GF-D8 (cell line): ENCODE data around the gene TOMM40L.
"Not testable (repeated sequence)": the region's sequence is repeated elsewhere in the genome, so short reads cannot be mapped to it uniquely, and the experiment has no call there.

Experiments used
- DNase-seq: peaks from one replicate; lab custom pipeline; 2025; lab: John Stamatoyannopoulos, UW

TOMM40L gene

DNA sequence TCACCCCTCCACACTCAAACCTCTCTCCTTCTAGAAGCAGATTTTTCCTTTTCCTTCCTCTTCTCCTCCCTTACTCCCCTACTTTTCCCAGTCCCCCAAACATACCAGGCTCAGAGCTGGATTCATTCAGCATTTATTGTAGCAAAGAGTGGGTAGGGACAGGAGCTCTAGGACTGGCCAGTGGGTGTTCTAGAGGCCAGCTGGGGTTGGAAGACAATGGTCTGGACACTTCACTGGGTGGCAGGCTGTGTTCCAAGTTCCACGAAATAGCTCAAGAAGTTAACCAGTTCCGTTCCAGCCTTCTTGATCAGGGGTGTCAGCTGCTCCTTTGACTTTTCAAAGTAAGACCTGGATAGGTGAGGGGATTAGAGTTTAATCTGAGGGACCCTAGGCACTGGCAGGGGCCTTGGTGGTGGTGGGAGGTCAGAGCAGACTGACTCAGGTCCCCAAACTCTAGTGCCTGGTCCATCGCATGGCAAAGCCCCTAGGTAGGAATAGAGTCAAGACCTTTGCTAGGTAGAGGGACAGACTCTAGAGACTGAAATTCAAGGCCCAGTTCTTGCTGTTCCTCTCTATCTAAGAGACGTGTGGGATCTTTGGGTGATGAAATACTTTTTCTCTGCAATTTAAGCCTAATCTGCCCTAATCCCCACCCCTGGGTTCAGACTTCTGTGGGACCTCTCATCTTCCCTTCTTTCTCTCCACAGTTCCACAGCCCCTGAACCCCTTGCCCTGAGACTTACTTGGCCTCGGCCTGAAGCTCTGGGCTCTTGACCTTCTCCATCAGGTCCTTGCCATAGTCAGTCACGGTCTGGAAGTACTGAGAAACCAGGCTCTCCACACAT, 3.5 kb upstream of the TOMM40L start:
- no peak for DNase-seq

GRCh38 chr1:161223805-161224694, 1.8 kb upstream of the TOMM40L start:
- no peak for DNase-seq

- not testable (repeated sequence) for DNase-seq
Measured at GRCh38 chr1:161224695-161225087, 1.2 kb upstream of the TOMM40L start.

DNA sequence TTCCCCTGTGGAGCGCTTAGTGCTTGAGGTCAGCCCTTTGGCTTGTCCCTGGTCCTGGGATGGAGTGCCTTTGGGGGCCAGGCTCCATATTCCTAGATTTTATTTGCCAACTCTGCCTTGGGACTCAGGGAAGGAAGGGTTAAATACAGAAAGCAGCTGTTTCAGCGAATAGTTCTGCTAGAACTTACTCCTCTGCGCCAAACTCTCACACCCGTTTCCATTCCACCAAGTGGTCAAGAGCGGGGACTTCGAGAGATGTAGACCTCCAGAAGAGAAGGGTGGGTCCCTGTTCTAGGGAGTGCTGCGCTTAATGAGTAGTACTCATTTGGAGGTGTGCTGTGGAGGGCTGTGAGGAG, 704 bp upstream of the TOMM40L start:
- no peak for DNase-seq

DNA sequence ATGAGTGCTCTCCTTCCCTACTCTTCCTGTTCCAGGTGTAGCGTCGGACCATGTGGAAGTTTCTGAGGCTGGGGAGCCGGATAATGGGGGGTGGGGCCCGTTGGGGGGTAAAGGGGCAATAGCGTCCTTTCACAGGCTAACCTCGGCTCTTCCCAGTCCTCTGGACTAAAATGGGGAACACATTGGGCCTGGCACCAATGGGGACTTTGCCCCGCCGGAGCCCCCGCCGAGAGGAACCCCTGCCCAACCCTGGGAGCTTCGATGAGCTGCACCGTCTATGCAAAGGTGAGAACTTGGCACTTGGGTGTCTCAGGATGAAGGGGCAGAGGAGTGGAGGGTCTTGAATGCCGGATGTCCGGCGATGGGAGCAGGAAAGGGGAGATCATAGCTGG, 456 bp downstream of the TOMM40L start:
- DNase-seq: no peak

DNA sequence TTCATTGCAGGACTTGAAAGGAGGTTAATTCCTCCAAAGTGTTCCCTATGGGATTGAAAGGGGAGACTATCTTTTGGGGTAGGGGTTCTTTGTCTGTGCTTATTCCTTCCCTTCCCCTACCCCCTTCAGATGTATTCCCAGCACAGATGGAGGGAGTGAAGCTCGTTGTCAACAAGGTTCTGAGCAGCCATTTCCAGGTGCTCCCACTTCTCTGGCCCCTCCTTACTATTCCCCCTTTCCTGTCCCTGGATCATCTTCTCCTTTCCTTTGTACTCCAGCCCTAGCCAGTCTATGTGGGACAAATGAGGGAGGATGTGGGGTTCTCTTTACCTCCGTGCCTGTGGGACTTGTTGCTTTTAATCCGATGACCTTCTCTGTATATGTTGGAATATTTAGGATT, 899 bp downstream of the TOMM40L start:
- no peak for DNase-seq

DNA sequence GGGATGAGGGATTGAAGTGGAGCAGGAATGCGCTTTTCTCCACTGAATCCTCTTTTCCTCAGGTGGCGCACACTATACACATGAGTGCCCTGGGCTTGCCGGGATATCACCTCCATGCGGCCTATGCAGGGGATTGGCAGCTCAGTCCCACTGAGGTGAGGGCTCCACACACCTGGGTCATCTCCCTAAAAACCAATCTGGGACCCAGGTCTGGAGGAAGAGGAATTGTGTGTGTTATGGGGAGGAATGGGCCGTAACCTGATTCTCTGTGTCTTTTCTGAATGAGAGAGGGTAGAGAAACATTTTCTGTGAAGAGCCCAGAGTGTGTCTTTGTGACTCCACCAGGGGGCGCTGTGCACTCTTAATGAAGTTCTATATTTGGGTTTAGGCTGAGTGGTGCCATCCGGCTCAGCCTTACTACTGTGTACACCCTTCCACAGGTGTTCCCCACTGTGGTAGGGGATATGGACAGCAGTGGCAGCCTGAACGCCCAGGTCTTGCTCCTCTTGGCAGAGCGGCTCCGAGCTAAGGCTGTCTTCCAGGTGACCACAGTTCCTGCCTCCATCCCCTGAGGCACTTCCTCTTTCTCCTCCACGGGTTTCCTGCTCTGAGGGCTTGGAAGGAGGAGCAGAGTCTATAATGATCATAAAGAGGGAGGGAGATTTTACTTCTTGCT, 1.5 kb downstream of the TOMM40L start:
- peak; percentile 74 for DNase-seq

DNA sequence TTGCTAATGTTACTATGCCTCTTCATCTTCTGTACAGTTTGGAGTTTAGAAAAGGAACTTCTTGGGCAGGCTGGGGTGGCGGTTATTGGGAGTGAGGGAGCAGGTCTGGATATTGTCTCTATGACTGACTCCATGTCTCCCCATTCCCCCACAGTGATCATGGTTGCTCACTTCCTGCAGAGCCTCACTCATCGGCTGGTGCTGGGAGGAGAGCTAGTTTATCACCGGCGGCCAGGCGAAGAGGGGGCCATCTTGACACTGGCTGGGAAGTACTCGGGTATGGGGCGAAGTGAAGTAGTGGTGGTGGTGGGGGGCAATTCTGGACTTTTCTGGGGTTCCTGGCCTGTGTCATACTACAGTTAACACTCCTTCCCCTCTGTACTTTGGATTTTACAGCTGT, 2.2 kb downstream of the TOMM40L start:
- DNase-seq: no peak

DNA sequence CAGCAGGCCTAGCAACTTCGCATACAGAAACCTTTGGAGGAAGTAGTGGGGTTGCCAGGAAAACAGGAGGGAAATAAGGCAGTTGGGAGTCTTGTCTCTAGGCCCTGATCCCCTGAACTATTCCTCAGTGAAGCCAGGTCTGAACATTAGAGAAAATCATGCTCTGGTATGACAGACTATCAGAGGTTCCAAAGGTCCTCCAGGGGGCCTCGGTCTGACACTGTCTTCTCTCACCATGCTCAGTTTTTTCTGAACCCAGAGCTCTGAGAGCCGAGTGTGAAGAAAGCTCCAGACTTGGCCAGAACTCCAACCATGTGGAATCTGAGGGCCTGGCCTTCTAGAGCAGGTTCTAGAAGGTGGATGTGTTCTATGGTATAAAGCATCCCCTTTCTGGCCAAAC, 4.0 kb downstream of the TOMM40L start:
- DNase-seq: no peak

DNA sequence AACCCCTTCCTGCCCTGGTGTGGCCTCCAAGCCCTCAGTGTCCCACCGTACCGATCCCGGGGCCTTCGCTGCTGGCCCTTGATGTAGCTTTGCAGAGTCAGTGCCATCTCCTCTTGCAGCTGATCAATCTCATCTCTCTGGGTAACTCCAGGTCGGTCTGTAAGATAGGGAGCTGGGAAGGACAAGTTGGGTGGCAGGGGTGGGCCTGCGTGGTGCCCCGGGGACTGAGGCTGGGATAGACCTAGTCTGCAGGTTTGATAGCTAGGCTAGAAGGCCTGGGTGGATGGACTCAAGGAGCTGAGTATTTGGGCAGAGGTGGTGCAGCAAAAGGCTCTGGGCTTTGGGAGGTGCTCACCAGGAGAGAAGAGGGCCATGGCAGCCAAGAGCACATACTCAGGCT, 4.9 kb downstream of the TOMM40L start:
- DNase-seq: no peak

DNA sequence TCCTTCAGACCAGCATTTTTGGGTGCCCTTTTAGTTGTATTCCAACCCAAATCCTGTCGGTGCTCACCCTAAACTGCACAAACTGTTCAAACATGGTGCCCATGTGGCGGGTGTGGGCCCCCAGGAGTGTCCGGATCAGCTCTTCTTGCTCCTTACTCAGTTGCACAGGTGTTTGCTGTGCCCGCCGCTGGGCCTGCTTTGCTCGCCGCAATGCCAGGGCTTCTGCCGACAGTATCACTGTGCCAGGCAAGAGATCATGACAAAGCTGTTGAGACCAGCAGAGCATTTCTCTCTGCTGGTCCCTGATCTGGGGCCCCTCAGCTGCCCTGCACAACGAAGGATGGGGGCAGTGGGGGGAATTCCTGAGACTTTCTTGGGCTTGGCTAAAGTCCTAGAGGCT, 7.2 kb downstream of the TOMM40L start:
- DNase-seq: no peak

GRCh38 chr1:161235957-161236775, 10.3 kb downstream of the TOMM40L start:
- DNase-seq: no peak

- DNase-seq: no peak
Measured at GRCh38 chr1:161238039-161238473, 12.2 kb downstream of the TOMM40L start, which contains the start of gene NR1I3. NR1I3 (minus strand) TSS chr1:161238203; CDS start chr1:161236565, 1,638 bp downstream.

DNA sequence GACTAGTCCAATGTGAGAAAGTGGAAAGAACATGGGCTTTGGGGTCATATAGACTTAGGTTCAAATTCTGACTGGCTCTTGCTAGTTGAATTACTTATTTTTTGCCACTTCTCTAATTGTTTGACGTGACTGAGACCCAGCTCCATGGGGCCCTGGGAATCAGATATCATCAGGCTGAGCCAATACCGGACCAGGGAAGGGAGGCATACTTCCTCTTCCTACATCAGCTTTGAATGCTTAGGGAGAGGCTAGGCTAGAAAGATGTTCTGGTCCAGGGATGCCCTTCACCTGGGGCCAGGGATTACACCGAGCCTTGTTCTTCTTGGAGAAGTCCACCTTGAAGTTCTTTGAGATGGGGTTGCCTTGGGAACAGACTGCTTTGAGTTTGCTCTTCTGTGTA, 15.8 kb downstream of the TOMM40L start:
- no peak for DNase-seq

DNA sequence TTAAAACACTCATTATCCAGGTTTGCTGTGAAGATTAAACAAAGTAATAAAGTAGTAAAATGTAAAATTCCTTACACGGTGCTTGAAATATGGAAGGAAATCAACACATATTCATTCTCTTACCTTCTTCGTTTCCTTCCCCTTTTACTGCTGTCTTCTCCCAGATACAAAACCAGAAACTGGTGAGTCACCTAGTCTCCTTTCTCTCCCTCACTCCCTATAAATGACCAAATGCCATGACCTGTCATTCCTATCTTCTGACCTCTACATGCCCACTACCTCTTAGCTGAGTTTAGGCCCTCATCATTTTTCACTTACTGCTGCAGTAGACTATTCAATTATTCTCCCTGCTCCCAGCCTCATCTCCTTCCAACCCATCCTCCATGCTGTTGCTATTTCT, 16.5 kb downstream of the TOMM40L start:
- no peak for DNase-seq

DNA sequence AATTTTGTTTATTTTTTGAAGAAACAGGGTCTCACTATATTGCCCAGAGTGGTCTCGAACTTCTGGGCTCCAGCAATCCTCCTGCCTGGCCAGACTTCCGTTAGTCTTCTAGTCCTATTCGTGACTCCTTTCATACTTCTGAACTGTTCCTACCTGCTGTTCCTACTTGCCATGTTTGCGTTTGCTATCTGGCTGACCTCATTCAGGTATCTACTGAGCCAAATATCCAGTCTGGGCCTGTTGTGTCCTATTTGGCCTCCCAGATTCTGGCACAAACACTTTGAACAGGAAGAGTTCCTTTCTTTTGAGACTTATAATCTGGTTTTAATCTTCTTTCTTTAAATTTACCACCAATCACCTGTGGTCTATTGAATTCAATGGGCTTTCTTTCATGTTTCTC, 19.0 kb downstream of the TOMM40L start:
- DNase-seq: no peak

DNA sequence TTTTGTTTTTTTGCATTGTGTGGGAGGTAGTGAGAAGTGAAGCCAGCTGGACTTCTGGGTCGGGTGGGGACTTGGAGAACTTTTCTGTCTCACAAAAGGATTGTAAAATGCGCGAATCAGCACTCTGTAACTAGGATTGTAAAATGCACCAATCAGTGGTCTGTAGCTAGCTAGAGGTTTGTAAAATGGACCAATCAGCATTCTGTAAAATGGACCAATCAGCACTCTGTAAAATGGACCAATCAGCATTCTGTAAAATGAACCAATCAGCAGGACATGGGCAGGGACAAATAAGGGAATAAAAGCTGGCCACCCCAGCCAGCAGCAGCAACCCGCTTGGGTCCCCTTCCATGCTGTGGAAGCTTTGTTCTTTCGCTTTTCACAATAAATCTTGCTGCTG, 24.2 kb downstream of the TOMM40L start:
- DNase-seq: not testable (repeated sequence)

- no peak for DNase-seq
Measured at GRCh38 chr1:161250829-161251228, 25.0 kb downstream of the TOMM40L start.

DNA sequence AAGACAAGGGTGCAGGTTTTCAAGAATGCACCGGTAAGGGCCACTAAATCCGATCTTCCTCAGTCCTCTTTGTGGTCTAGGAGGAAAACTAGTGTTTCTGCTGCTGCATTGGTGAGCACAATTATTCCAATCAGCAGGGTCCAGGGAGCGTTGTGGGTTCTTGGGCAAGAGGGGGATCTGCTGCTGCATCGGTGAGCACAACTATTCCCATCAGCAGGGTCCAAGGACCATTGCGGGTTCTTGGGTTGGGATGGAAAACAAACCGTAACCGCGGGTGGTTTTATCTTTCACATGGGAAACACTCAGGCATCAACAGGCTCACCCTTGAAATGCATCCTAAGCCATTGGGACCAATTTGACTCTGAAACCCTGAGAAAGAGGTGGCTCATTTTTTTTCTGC, 25.7 kb downstream of the TOMM40L start:
- no peak for DNase-seq

DNA sequence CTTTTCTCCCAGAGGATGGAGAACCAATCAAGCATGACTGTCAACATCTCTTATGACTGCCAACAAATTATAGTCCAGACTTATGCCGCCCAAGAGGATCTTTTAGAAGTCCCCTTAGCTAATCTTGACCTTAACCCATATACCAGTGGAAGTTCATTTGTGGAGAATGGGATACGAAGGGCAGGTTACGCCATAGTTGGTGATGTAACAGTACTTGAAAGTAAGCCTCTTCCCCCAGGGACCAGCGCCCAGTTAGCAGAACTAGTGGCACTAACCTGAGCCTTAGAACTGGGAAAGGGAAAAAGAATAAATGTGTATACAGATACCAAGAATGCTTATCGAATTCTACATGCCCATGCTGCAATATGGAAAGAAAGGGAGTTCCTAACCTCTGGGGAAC, 29.4 kb downstream of the TOMM40L start:
- DNase-seq: not testable (repeated sequence)

DNA sequence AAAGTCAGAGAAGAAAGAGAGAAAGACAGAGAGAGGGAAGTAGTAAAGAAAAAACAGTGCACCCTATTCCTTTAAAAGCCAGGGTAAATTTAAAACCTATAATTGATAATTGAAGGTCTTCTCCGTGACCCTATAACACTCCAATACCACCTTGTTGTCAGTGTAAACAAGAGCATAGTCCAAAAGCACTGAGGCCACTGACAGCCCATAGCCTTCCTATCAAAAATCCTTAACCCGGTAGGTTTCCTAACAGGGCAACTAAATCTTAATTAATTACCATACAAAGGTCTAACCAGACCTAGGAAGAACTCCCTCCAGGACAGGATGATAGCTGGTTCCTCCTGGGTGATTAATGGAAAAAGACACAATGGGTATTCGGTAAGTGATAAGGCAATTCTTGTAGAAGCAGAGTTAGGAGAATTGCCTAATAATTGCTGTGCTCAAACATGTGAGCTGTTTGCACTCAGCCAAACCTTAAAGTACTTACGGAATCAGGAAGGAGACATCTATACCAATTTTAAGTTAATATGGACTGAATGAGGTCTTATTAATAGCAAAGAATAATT, 30.2 kb downstream of the TOMM40L start:
- DNase-seq: not testable (repeated sequence)
